Neuronal stem cell (in vitro differentiated cells): Measurements from ENCODE around the gene PCED1A.
A peak's percentile ranks its signal among the peaks of the same experiment; 100 is the strongest.

Source experiments
- DNase-seq: peaks from one replicate; pipeline ENCODE4 v3.0.0-alpha.2; 2013; ENCODE audit warnings: low spot score
- H2AFZ ChIP-seq: one replicate; pipeline ENCODE4 v1.6.1; 2013; ENCODE audit warnings: mild to moderate bottlenecking, low read length, inconsistent platforms
- H2AK5ac ChIP-seq: 2 replicates; pipeline ENCODE4 v1.6.1; 2013; ENCODE audit warnings: low read depth, mild to moderate bottlenecking, inconsistent platforms, low read length, moderate library complexity, mixed read lengths
- H2BK120ac ChIP-seq: 2 replicates; pipeline ENCODE4 v1.6.1; 2013; ENCODE audit warnings: low read depth, mild to moderate bottlenecking, inconsistent platforms, low read length, moderate library complexity, mixed read lengths
- H2BK12ac ChIP-seq: one replicate; pipeline ENCODE4 v1.6.1; 2013; ENCODE audit warnings: low read length, inconsistent platforms
- H2BK15ac ChIP-seq: 2 replicates; pipeline ENCODE4 v1.6.1; 2013; ENCODE audit warnings: mild to moderate bottlenecking, low read length, inconsistent platforms, mixed read lengths
- H2BK5ac ChIP-seq: one replicate; pipeline ENCODE4 v1.6.1; 2013; ENCODE audit warnings: inconsistent platforms, mild to moderate bottlenecking, low read length, moderate library complexity
- H3K14ac ChIP-seq: one replicate; pipeline ENCODE4 v1.6.1; 2013; ENCODE audit warnings: low read length, inconsistent platforms
- H3K18ac ChIP-seq: 2 replicates; pipeline ENCODE4 v1.6.1; 2013; ENCODE audit warnings: low read length, inconsistent platforms
- H3K23ac ChIP-seq: 2 replicates; pipeline ENCODE4 v1.6.1; 2013; ENCODE audit warnings: low read depth, mild to moderate bottlenecking, mixed read lengths, low read length, inconsistent platforms; ENCODE audit not compliant: poor library complexity
- H3K27ac ChIP-seq: replicated peaks from 3 replicates; pipeline ENCODE4 v1.5.1; 2013; ENCODE audit warnings: low read length, inconsistent platforms
- H3K27me3 ChIP-seq, 3 experiments: 2 replicates each; pipeline ENCODE4 v1.6.1; 2013; ENCODE audit warnings: low read length in 3 of 3, mild to moderate bottlenecking in 2 of 3, inconsistent platforms in 1 of 3, low read depth in 1 of 3, mixed read lengths in 1 of 3, moderate library complexity in 1 of 3; ENCODE audit not compliant: control insufficient read depth in 3 of 3, insufficient read depth in 3 of 3
- H3K36me3 ChIP-seq, 2 donors: replicated peaks in 1 of 2; 2 replicates each; pipeline ENCODE4 v1.6.1; 2013; ENCODE audit warnings: low read length in 2 of 2; ENCODE audit not compliant: control insufficient read depth in 2 of 2, insufficient read depth in 2 of 2
- H3K4ac ChIP-seq: 2 replicates; pipeline ENCODE4 v1.6.1; 2013; ENCODE audit warnings: inconsistent platforms, mild to moderate bottlenecking, low read length, moderate library complexity
- H3K4me1 ChIP-seq, 2 donors: 1 replicate in 1 of 2; 2 replicates in 1 of 2; pipeline ENCODE4 v1.6.1; 2013; ENCODE audit warnings: low read length in 2 of 2, low read depth in 1 of 2; ENCODE audit not compliant: control insufficient read depth in 2 of 2, insufficient read depth in 1 of 2
- H3K4me2 ChIP-seq: one replicate; pipeline ENCODE4 v1.6.1; 2013; ENCODE audit warnings: mild to moderate bottlenecking, low read length, inconsistent platforms; ENCODE audit not compliant: insufficient read depth, poor library complexity, severe bottlenecking
- H3K4me3 ChIP-seq, 2 donors: 2 replicates each; pipeline ENCODE4 v1.5.1; 2013; ENCODE audit warnings: low read length in 2 of 2, mild to moderate bottlenecking in 2 of 2, inconsistent platforms in 1 of 2, moderate library complexity in 1 of 2
- H3K79me1 ChIP-seq: one replicate; pipeline ENCODE4 v1.6.1; 2013; ENCODE audit warnings: low read depth, mild to moderate bottlenecking, inconsistent platforms, low read length, moderate library complexity
- H3K9ac ChIP-seq: one replicate; pipeline ENCODE4 v1.6.1; 2013; ENCODE audit warnings: mild to moderate bottlenecking, low read depth, low read length, inconsistent platforms; ENCODE audit not compliant: poor library complexity
- H3K9me3 ChIP-seq, 2 donors: replicated peaks in 1 of 2; 2 replicates each; pipeline versions ENCODE3 to v1.6.1; 2013; ENCODE audit warnings: low read length in 2 of 2, mild to moderate bottlenecking in 2 of 2, inconsistent platforms in 1 of 2, low read depth in 1 of 2, mixed read lengths in 1 of 2, moderate library complexity in 1 of 2; ENCODE audit not compliant: control insufficient read depth in 2 of 2, insufficient read depth in 1 of 2
- H4K8ac ChIP-seq: one replicate; pipeline ENCODE4 v1.6.1; 2013; ENCODE audit warnings: low read depth, mild to moderate bottlenecking, inconsistent platforms, low read length, moderate library complexity
- H4K91ac ChIP-seq: one replicate; pipeline ENCODE4 v1.6.1; 2013; ENCODE audit warnings: low read length, low read depth, mild to moderate bottlenecking, inconsistent platforms; ENCODE audit not compliant: poor library complexity
- WGBS, 2 donors: extraction: QIAGEN DNeasy Blood & Tissue Kit; methylation state at CpG; one replicate each; pipeline ENCODE4 v1.1.7; 2013; ENCODE audit warnings: missing lambda C conversion rate in 2 of 2, mixed read lengths in 1 of 2; ENCODE audit not compliant: insufficient read length in 2 of 2, insufficient replicate concordance in 1 of 2; ENCODE audit errors: extremely low coverage in 2 of 2; 5-methylcytosine and 5-hydroxymethylcytosine counted together

Gene PCED1A

DNA sequence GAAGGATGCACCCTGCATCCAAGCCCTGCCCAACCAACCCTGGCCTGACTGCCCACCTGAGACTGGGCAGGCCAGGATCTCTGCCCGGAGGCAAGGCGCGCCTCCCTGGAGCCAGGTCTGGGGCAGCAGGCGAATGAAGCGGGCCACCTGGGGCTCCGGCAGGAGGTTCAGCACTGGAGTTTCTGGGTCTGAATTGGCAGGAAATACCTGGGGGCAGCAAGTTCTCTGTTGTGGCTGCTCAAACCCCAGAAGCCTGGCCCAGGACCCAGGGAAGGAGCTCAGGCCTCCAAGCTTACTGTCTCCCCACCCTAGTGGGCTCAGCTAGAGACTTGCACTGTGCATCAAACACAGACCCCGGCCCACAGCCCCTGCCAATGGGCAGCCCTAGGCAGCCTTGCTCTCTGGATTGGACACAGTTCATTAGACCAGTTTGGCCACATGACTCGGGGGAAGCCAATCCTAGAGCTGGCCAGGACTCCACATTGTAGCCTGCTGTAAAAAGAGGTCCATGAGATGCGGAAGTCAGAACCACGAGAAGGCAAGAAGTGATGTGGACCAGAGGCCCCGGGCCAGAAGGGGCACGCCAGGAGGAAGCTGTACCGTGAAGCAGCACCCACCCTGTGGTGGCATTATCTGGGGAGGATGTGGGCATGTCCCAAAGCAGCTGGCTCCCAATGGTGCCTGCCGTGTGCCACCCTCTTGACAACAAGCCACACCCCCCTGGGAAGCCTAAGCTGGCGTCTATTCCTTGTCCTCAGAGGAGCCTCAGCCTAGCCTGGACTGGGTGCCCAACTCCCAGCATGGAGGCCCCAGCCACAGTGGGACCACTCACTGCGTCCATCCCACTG is 43.1 kb downstream of the PCED1A start:
- H3K4me3 ChIP-seq: no peak overlapping the region
- no peak overlapping the region for H2BK120ac ChIP-seq
- H3K27me3 ChIP-seq: peaks cover 0 to 11% (median 0%) of the 10 kb centered on the region in 3 experiments
- no CpG with 5 or more reads among the region's 16 CpGs for WGBS, 2 donors
- no peak overlapping the region for H3K4me2 ChIP-seq
- no peak overlapping the region for H2AK5ac ChIP-seq
- H3K36me3 ChIP-seq: peaks cover 47 to 61% of the 10 kb centered on the region in 2 donors
- no peak overlapping the region for H3K9ac ChIP-seq
- H3K4ac ChIP-seq: no peak overlapping the region
- DNase-seq: no peak
- H3K79me1 ChIP-seq: peaks cover 8% of the 10 kb centered on the region
- peaks cover 12 to 15% of the 10 kb centered on the region in 2 donors for H3K4me1 ChIP-seq
- no peak overlapping the region for H3K23ac ChIP-seq
- H3K14ac ChIP-seq: no peak overlapping the region
- H2BK5ac ChIP-seq: no peak overlapping the region
- H3K27ac ChIP-seq: no peak overlapping the region
- no peak overlapping the region for H4K91ac ChIP-seq
- H3K9me3 ChIP-seq: peaks cover 0 to 6% of the 10 kb centered on the region in 2 donors
- no peak overlapping the region for H2BK15ac ChIP-seq
- H3K18ac ChIP-seq: no peak overlapping the region
- no peak overlapping the region for H2BK12ac ChIP-seq
- no peak overlapping the region for H2AFZ ChIP-seq
- no peak overlapping the region for H4K8ac ChIP-seq

DNA sequence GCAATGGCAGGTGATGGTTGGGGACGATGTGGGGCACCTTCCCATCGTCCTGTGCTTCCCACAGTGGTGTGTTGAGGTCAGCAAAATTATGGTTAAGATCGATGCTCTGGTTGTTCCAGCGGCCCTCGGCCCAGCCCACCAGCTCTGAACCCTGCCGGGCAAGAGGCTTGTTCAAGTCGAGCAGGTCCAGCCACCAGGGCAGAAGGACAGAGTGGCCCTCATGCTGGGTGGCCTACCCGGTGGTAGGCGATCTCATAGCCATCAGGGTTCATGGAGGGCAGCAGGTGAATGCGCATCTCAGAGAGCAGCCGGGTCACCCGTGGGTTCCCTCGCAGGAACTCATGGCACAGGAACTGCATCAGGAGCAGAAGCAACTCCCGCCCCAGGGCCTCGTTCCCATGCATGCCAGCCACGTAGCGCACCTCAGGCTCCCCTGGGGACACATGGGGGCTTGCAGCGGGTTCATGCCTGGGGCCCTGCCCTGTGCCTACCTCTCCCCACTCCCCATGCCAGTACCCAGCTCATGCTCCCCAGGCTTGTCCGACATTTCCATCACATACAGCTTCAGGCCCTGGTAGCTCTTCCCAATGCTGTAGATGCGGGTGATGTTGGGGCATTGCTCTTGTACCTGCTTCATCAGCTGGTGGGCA is 44.3 kb downstream of the PCED1A start:
- no peak overlapping the region for H2BK12ac ChIP-seq
- H2BK5ac ChIP-seq: no peak overlapping the region
- no peak overlapping the region for H4K91ac ChIP-seq
- H2AK5ac ChIP-seq: no peak overlapping the region
- H3K9ac ChIP-seq: no peak overlapping the region
- peak overlapping the region; percentile 18 for H3K23ac ChIP-seq
- H3K27me3 ChIP-seq: peaks cover 0 to 3% (median 0%) of the 10 kb centered on the region in 3 experiments
- peaks cover 8% of the 10 kb centered on the region for H3K79me1 ChIP-seq
- no peak overlapping the region for H2BK15ac ChIP-seq
- no CpG with 5 or more reads among the region's 20 CpGs for WGBS, 2 donors
- H2BK120ac ChIP-seq: no peak overlapping the region
- peaks cover 47 to 61% of the 10 kb centered on the region in 2 donors for H3K36me3 ChIP-seq
- H3K27ac ChIP-seq: no peak overlapping the region
- no peak overlapping the region for H3K18ac ChIP-seq
- H2AFZ ChIP-seq: no peak overlapping the region
- peaks cover 0 to 6% of the 10 kb centered on the region in 2 donors for H3K9me3 ChIP-seq
- H4K8ac ChIP-seq: no peak overlapping the region
- no peak overlapping the region for H3K4me2 ChIP-seq
- no peak overlapping the region for H3K4ac ChIP-seq
- peaks cover 9 to 12% of the 10 kb centered on the region in 2 donors for H3K4me1 ChIP-seq
- no peak for DNase-seq
- no peak overlapping the region for H3K14ac ChIP-seq
- H3K4me3 ChIP-seq: no peak overlapping the region

DNA sequence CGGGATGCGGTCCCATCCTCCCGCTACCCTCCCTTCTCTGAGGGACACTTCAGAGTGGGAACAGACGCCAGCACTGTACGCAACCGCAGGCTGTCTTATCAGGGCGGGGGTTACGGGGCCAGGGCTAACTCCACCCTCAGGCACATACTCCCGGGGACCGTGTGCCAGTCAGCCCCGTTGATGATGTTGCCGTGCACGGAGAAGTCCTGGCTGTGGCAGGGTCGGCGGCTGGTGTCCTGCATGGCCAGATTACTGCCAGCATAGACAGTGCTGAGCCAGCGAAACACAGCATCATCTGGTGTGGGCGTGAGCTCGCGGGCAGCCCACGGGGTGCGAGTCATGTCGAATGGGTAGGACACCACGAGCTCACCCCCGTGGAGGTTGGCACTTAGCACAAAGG is 45.0 kb downstream of the PCED1A start:
- no peak overlapping the region for H3K23ac ChIP-seq
- no peak overlapping the region for H3K9ac ChIP-seq
- no peak overlapping the region for H3K4me2 ChIP-seq
- DNase-seq: no peak
- no peak overlapping the region for H2BK5ac ChIP-seq
- no peak overlapping the region for H2AK5ac ChIP-seq
- H2BK12ac ChIP-seq: no peak overlapping the region
- no peak overlapping the region for H3K14ac ChIP-seq
- no CpG with 5 or more reads among the region's 24 CpGs for WGBS, 2 donors
- peaks cover 8% of the 10 kb centered on the region for H3K79me1 ChIP-seq
- no peak overlapping the region for H3K18ac ChIP-seq
- H3K4me1 ChIP-seq: peaks cover 9% of the 10 kb centered on the region in 2 donors
- H3K4ac ChIP-seq: no peak overlapping the region
- H2AFZ ChIP-seq: no peak overlapping the region
- no peak overlapping the region for H2BK120ac ChIP-seq
- no peaks in the 10 kb centered on the region for H3K27me3 ChIP-seq
- no peak overlapping the region for H4K8ac ChIP-seq
- H3K36me3 ChIP-seq: peaks cover 47 to 61% of the 10 kb centered on the region in 2 donors
- H3K9me3 ChIP-seq: peaks cover 0 to 6% of the 10 kb centered on the region in 2 donors
- H3K27ac ChIP-seq: no peak overlapping the region
- H4K91ac ChIP-seq: no peak overlapping the region
- no peak overlapping the region for H2BK15ac ChIP-seq
- H3K4me3 ChIP-seq: no peak overlapping the region

DNA sequence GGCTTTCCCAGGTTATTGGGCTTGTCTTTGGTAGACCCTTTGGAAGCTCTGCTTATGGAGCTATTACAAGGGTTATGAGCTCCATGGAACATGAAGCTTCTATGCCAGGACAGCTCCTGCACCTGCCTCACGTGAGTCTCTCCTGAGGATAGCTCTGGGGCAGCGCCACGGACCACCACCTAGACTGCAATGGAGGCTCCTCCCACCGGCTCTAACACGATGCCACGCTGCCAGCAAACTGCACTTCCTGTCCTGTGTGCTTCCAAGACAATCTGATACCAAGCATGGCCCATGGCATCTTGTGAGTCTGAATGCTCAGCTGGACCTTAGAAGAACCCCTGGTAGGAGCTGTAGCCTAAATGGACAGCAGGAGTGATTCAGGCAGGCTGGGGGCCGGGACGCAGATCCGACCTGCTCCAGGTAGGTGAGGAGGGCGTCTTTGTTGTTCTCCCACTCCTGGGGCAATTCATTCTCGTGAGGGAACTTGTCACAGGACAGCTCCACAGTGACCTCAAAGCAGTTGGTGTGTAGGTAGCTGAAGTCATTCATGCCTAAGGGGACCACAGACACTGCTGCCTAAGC is 45.5 kb downstream of the PCED1A start:
- H3K4me1 ChIP-seq: peaks cover 7 to 8% of the 10 kb centered on the region in 2 donors
- H2BK5ac ChIP-seq: no peak overlapping the region
- no CpG with 5 or more reads among the region's 11 CpGs for WGBS, 2 donors
- H3K27me3 ChIP-seq: no peaks in the 10 kb centered on the region
- peaks cover 0 to 6% of the 10 kb centered on the region in 2 donors for H3K9me3 ChIP-seq
- H3K23ac ChIP-seq: no peak overlapping the region
- peaks cover 47 to 61% of the 10 kb centered on the region in 2 donors for H3K36me3 ChIP-seq
- H3K79me1 ChIP-seq: peaks cover 7% of the 10 kb centered on the region
- H3K9ac ChIP-seq: no peak overlapping the region
- no peak overlapping the region for H2BK12ac ChIP-seq
- no peak overlapping the region for H3K14ac ChIP-seq
- no peak overlapping the region for H2AK5ac ChIP-seq
- no peak overlapping the region for H4K8ac ChIP-seq
- no peak overlapping the region for H3K18ac ChIP-seq
- H2BK120ac ChIP-seq: no peak overlapping the region
- no peak overlapping the region for H3K4me3 ChIP-seq
- no peak overlapping the region for H2AFZ ChIP-seq
- H3K27ac ChIP-seq: no peak overlapping the region
- no peak overlapping the region for H2BK15ac ChIP-seq
- H4K91ac ChIP-seq: no peak overlapping the region
- no peak overlapping the region for H3K4ac ChIP-seq
- H3K4me2 ChIP-seq: no peak overlapping the region
- DNase-seq: no peak
